GM19239 (cell line): ENCODE results near the gene CHST1.

Experiments used
- DNase-seq: peaks from one replicate; pipeline ENCODE4 v3.0.0; 2011; ENCODE audit warnings: low spot score; ENCODE audit not compliant: insufficient read length
- FAIRE-seq: peaks from 2 replicates; lab custom pipeline; 2011; peaks lifted over from hg19 to GRCh38; lab: Jason Lieb, UNC

CHST1 gene

DNA sequence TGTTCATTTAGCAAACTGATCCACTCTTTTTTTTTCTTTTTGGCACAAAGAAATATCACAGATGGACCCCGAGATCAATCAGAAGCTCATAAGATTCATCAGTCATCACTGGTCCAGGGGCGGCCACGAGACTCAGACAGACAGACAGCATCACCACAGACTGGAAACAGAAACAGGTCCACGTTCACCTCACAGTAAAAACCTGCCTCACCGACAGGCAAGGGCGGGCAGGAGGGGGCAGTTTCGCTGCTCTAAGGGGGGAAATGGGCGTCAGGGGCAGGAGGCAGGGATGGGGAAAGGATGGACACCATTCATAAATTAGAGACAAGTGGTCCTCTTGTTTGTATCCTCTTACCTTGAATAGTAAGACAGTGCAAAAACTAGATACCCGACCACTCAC lies 16.5 kb downstream of the CHST1 start:
- no peak for FAIRE-seq
- DNase-seq: no peak

DNA sequence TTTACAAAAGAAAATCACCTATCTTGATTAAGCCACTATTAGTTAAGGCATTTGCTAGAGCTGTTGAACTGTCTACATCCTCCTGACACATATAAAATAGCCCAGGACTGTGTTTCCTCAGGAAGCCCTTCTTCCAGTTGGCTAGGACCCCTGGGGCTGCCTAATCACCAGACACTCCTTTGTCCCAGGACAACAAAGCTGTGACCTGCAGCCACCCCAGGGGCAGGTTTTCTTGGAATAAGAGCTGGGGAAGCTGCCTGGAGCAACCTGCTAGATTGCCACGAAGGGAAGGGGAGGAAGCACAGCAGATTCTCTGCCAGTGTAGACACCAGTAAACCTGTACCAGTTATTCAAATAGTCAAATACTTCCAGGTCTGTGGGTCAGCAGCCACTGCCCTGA lies 17.6 kb downstream of the CHST1 start:
- FAIRE-seq: no peak
- DNase-seq: no peak

DNA sequence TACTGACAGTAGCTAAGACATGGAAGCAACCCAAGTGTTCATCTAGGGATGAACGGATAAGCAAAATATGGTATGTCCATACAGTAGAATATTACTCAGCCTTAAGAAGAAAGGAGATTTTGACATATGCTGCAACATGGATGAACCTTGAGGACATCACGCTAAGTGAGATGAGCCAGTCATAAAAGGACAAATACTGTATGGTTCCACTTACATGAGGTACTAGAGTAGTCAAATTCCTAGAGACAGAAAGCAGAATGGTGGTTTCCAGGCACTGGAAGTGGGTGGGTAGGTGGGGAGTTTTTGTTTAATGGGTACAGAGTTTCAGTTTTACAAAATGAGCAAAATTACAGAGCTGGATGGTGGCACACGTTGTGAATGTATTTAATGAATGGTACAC lies 18.1 kb downstream of the CHST1 start:
- DNase-seq: no peak
- no peak for FAIRE-seq

DNA sequence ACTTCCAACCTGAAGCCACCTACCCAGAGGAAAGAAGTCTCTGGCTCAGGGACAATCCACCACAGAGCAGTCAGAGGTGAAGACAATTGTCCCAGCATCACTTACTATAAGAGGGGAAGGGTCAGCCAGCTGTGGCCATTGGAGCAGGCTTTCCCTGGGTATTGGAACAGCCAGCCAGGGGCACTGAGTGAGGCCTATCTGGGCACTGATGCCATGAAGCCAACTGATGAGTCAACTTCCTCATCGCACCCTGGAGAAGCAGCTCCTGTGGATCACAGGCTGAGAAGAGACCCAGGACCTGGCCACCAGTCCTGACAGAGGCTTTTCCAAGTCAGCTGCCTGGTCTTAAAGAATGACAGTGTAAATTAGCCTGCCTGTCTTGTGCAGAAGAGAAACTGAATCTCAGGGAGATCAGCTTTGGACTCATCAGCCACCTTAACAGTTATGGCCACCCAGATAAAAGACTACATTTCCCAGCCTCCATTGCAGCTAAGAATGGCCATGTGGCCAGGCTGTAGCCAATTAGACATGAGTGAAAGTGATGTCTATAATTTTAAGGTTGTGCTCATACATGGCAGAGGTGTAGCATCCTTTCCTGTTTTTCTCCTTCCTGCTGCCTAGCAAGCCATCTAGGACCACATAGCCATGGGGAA lies 19.0 kb downstream of the CHST1 start:
- DNase-seq: no peak
- no peak for FAIRE-seq

DNA sequence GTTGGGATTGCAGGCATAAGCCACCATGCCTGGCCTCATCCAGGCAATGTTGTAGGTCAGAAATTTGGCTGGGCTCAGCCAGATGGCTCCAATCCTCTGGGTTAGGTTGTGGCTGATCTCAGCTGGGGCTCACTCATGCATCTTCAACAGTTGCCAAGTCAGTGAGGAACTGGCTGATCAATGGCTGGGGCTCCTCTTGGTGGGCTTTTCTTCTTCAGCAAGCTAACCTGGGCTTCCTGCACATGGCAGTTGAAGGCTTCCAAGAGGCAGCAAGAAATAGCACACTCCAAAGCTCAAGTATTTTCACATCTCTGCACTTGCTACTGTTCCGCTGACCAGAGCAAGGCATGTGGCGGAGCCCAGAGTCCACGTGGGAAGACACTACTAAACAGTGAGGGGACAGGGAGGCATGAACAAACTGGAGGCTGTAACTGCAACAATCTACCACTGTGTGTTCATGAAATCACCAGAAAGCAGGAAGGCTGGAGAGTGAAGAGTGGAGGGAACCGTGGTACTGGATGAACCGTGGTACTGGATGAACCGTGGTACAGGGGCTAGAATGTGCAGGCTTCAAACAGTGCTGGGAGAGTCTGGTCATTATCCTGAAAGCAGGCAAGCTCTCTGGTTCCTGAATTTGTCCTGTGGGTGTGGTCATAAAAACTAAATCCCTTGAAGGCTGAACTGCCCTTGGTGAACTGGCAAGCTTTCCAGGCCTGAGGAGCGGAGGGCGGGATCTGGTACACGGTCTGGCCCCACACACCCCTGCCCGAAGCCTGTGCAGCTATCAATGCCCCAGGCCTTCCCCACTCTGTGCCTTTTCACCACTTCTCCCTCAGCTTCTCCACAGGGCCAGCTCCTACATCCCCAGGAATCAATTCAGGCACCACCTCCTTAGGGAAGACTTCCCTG lies 20.2 kb downstream of the CHST1 start:
- no peak for DNase-seq
- FAIRE-seq: no peak

DNA sequence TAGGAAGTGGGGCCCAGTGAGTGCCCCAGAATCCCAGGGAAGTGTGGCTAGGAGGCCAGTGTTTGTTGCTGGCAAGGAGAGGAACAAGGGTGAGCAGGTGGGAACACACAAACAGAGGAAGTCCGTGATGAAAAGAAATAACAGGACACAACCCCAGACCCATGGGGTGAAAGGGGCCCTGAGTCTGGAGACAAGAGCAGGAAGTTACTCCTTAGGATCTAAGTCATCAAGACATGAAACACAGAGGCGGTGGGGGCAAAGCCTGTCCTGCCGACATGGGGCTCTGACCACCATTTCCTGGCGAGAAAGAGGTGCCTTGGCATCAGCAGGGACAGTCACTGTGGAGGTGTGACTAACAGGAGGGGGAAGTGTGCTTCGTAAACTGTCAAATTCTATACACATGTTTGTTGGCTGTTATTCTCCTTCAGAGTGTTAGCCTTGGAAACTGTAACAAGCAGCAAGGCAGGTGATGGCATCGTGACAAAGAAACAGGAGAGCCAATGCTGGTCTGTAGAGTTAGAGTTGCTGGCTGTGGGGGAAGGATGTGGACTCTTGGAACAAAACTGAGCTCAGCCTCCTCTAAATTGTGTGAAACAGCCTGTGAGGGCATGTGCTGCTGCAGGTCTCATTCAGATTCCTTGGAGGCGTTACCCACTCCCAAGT lies 21.7 kb downstream of the CHST1 start:
- DNase-seq (no peak), FAIRE-seq (no peak)

DNA sequence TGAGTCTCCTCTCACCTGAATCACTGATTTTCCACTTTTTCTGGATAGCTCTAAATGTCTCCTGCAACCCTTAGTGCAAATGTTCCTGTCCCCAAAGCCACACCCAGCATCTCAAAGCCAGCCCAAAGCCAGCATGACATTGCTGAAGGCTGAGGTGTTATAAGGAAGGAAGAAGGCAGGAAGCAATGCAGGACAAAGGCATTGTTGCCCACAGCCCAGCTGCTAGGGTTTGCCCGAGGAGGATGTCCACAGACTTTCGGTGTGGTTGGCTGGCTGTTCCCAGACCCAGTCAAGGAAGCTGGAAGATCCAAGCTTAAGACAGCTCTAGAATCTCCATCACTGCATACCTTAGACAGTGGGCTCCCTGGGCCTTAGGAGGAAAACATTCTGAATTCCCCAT lies 23.5 kb downstream of the CHST1 start:
- FAIRE-seq (no peak), DNase-seq (no peak)

DNA sequence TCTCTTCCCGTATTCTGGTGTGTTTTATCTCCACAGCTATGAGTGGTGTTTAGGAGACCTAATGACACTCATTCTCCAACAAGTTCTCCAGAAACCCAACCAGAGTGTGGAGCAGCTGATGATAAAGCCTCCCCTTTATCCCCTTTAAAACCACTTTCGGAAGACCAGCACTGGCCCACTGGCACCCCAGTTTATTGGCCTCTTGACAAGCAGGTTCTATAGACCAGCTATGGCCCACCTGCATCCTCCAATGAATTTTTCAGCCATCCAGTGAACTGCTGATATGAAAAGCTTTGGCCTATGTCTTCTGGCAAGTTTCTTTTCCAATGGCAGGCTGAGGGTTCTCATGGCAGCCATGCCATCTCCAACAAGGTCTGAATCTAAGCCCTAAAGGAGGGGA lies 27.4 kb downstream of the CHST1 start:
- no peak for FAIRE-seq

DNA sequence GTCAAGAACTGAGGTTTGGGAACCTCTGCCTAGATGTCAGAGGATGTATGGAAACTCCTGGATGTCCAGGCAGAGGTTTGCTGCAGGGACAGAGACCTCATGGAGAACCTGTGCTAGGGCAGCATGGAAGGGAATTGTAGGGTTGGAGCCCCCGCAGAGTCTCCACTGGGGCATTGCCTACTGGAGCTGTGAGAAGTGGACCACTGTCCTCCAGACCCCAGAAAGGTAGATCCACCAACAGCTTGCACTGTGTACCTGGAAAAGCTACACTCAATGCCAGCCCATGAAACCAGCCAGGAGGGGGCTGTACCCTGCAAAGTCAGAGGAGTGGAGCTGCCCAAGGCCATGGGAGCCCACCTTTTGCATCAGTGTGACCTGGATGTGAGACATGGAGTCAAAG lies 29.5 kb downstream of the CHST1 start:
- FAIRE-seq (no peak), DNase-seq (no peak)

More for the DNA sequence above, 27.4 kb downstream of the CHST1 start:
- DNase-seq: no peak

DNA sequence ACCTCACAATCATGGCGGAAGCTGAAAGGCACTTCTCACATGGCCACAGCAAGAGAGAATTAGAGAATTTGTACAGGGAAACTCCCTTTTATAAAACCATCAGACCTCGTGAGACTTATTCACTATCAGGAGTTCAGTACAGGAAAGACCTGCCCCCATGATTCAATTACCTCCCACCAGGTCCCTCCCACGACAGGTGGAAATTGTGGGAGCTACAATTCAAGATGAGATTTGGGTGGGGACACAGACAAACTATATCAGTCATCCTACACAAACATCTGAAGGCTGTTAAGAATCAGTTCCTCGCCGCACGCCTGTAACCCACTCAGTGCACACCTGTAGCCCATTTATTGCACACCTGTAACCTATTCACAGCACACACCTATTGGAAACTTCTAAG lies 39.8 kb downstream of the CHST1 start:
- FAIRE-seq (no peak), DNase-seq (no peak)

DNA sequence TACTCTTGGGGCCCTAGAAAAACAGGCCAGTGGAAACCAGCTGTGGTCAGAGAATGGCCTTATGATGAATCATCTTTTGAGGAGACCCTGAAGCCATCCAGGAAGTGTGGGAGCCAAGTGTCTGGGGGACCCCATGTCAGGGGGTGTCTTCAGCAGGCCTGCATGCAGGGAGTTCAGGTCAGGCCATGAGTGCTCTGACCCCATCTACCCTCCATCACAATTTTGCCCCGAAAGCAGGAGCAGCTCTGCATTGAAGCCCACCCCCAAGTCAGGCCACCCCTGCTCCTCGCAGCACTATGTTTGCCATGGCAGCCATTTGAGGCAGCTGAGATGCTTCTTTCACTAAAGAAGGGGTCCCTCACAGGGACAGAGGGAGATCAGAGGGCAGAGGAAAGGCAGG lies 41.3 kb downstream of the CHST1 start:
- FAIRE-seq (no peak), DNase-seq (no peak)

DNA sequence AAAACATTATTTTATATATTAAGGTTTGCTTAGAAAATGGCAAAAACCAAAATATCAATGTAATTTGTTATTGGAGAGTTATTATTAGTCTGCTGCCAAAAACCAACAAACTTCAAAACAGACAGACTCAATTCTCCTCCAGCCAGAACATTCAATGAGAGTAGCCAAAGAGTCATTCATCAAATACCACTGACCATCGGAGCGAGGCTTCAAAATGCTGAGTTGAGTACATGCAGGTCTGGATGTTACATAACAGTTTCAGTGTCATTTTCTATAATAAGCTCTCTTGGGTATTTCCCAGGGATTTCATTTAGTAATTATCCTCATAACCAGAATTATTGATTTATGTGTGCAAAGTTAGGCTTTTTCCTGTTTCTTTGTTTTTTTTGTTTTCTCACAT lies 42.6 kb downstream of the CHST1 start:
- DNase-seq (no peak), FAIRE-seq (no peak)

DNA sequence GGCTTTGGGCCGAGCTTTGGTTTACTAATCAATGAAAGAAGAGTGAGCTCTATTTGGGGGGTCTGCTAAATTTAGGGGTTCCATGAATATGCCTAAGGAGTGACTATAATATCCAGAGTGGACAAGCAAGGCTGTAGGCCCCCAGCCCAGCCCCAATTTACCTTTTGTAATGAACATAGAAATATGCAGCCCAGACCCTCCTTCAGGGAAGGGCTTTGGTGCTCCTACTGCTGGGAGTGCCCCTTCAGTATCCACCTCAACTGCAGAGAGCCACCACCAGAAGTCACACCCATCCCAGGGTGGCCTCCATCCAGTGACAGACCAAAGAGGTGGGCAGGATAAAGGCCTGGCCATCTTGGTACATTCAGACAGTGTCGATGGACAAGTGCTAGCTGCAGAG lies 43.1 kb downstream of the CHST1 start:
- no peak for DNase-seq
- FAIRE-seq: no peak

DNA sequence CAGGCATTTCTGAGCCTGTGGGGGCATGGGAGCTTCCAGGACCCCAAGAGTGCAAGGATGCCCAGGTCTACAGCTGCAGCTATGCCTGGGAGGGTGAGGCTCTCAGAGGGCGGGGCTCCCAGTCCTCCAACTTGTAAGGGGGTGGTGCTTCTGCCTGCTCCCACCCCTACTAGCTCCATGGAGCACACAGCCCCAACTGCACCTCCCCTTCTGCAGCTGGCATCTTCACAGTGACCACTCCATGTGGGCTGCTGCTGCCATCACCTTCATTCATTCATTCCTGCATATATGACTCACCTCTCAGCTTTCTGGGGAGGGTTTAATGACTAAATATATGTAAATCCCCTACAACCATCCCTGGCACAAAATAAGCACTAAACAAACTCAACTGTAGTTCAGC lies 43.8 kb downstream of the CHST1 start:
- DNase-seq: no peak
- no peak for FAIRE-seq

DNA sequence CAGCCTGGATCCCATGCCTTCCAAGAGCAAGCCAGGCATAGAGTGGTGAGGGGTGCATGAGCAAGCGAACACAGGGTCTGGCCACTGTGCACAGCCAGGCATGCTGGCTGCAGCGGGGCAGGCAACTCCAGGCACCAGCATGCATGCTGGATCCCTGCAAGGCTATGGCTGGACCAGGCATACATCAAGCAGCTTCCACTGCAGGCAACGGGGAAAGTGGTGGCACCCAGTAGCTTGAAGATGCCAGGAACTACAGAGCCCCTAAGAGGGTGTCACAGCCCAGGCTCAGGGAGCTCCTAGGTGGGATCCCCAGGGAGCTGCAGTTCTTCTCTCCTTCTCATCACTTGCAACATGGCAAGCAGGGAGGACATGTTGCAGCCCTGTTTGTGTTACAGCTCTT lies 45.2 kb downstream of the CHST1 start:
- FAIRE-seq (no peak), DNase-seq (no peak)

DNA sequence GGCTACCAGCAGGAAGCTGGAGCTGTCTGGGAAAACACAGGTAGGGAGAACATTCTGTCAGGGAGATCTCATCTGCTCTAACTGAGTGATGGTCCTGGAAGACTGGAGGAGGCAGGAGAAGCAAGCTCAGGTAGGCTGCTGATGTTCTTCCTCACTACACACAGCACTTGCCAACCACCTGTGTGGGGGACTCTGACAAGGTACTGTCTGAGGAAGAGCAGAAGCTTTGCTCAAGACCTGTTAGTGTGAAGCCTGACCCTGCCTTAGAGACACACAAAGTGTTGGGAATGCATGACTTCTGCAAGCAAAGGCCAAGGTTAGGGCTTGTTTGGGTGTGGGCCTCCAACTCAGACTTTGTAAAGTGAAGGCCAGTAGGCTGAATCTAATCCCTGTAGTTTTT lies 46.5 kb downstream of the CHST1 start:
- DNase-seq (no peak), FAIRE-seq (no peak)

DNA sequence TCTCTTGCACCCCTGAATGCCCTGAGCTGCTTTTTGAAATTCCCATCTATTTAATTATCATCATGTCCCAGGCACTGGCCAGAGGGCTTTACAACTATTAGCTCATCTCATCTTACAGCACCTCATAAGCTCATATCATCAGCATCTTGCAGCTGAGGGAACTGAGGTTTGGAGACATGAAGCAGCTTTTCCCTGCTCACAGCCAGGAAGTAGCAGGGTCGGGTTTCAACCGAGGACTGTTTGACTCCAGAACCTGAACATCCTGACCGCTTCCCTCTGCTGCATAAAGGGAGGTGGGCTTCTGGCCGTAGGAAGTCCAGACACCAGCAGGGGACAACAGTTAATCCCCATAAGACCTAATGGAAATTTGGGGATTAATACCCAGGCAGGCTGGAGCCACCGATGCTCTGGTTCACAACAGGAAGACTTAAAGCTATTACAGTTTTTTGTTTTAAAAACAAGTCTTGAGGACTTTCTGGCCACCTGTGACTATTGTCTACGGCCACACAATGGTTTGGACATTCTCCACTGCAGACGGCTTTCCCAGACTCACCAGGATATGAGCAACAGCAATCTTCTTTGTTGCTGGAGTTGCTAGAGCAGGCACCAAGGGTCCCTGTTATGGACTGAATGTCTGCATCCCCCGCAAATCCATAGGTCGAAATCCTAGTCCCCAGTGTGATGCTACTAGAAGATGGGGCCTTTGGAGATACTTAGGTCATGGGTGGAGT lies 47.4 kb downstream of the CHST1 start:
- FAIRE-seq (no peak), DNase-seq (no peak)

DNA sequence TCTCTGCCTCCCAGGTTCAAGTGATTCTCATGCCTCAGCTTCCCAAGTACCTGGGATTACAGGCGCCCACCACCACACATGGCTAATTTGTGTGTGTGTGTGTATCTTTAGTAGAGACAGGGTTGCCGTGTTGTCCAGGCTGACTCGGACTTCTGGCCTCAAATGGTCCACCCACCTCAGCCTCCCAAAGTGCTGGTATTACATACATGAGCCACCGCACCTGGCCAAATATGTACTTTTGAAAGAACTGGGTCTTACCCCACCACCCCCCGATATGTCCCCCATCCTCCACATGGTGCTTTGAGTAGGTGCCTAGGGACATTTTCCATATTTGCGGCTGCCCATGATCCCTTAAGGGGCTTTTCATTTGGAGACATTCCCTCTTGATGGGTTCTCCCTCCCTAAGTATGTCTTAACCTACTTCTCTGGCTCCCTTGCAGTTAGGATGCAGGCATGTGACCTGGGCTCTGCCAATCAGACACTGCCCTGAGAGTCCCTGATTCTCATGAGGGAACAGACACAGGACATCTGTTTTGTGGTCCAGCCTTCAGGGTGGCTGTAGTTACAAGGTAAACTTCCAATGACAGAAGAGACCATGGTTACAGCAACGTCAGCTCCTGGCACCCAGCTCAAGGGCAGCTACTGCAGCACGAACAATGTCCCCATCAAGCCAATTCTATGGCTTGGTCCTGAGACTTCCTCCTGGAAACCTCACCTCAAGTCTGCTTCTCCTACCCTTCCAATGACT lies 48.4 kb downstream of the CHST1 start:
- no peak for DNase-seq

DNA sequence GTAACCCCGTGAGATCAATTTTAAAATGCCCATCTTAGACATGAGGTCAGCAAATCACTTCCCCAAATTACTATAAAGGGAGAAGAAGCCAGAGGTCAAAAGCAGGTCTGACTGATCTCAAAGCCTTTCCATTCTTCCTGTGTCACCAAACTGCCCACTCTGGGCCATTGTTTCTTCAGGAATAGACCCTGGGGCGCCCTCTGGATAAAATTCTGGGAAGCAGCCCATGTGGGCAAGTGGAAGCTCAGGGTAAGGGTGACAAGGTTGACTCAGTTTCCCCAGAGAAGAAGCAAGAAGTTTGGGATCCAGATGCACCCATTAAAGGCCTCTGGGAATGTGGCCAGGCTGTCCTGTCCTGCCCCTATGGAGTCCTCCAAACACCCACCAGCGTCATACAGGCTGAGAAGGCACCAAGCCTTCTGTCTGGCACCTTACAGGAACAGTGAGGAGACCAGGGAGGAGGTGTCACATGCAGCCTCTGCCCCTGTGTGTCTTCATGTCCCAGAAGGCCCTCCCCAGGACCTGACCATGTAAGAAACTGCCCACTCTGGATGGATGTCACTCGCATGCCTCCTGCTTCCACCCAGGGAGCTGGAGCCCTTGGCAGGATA lies 50.1 kb downstream of the CHST1 start:
- FAIRE-seq (no peak), DNase-seq (no peak)

More for the DNA sequence above, 48.4 kb downstream of the CHST1 start:
- FAIRE-seq: no peak
